Uterus (tissue), 4 donors: ENCODE measurements around the gene ABCB10. TPM values are rescaled to one million over a fixed set of nuclear protein-coding genes. Genes with fewer than 3 reads are reported as not detected.

Experiments used
- DNase-seq, 2 donors: peaks; one replicate each; pipeline ENCODE4 v3.0.0-alpha.2; 2019 to 2020
- H3K27ac ChIP-seq, 2 donors: fragments of 200-600 bp; sonication (generic); 1 replicate in 1 of 2; 2 replicates in 1 of 2; pipeline ENCODE4 v1.5.1; 2016 to 2018
- H3K27me3 ChIP-seq, 2 donors: fragments of 200-600 bp; sonication (generic); one replicate each; pipeline ENCODE4 v1.5.1; 2018 to 2019; ENCODE audit warnings: control low read depth in 1 of 2
- H3K36me3 ChIP-seq, 2 donors: fragments of 200-600 bp; sonication (generic); one replicate each; pipeline ENCODE4 v1.5.1; 2019; ENCODE audit warnings: control low read depth in 1 of 2
- H3K4me1 ChIP-seq, 2 donors: fragments of 200-600 bp; sonication (generic); one replicate each; pipeline ENCODE4 v1.5.1; 2018 to 2019; ENCODE audit warnings: control low read depth in 1 of 2
- H3K4me3 ChIP-seq, 2 donors: fragments of 200-600 bp; sonication (generic); 1 replicate in 1 of 2; 2 replicates in 1 of 2; pipeline ENCODE4 v1.5.1; 2018 to 2019; ENCODE audit warnings: mild to moderate bottlenecking in 1 of 2
- H3K9me3 ChIP-seq, 2 donors: fragments of 200-600 bp; sonication (generic); one replicate each; pipeline ENCODE4 v1.5.1; 2019; ENCODE audit warnings: control low read depth in 1 of 2
- CTCF ChIP-seq, 4 experiments: fragments of 200-600 bp in 2 of 4; fragments of 450-650 bp in 2 of 4; sonication (generic) in 2 of 4; IDR thresholded peaks; one replicate each; pipeline ENCODE4 v1.5.1; 2016 to 2019; ENCODE audit warnings: antibody characterized with exemption in 4 of 4, mild to moderate bottlenecking in 2 of 4, moderate library complexity in 1 of 4
- POLR2A ChIP-seq, 2 donors: fragments of 450-650 bp; IDR thresholded peaks; one replicate each; pipeline ENCODE4 v1.6.1; 2016; ENCODE audit warnings: antibody characterized with exemption in 2 of 2, mild to moderate bottlenecking in 1 of 2, moderate library complexity in 1 of 2
- intact Hi-C: fragments of 100-400 bp; cut with DNase I; formaldehyde crosslinking; loops from one replicate; pipeline ENCODE4 v1.15.1; 2023; ENCODE audit warnings: low total_unique reads
- total RNA-seq, 4 donors: library from RNA; depleted of rRNA in 3 of 4; stranded (reverse); fragments of >200 nt in 3 of 4; gene quantifications; one replicate each; pipeline versions ENCODE4 v1.1.0 to v1.2.4, GENCODE V29; 2014 to 2023
- donor health status: DM: yes; HTN: yes; CAD: no.

The ABCB10 gene
- total RNA-seq, 4 donors from 2014 or later: 4.7 to 26.8 (median 15.4) TPM

- H3K9me3 ChIP-seq: no peaks in the 10 kb centered on the region
- no peaks in the 10 kb centered on the region for H3K27me3 ChIP-seq
- intact Hi-C loops: no loop called here
- H3K4me1 ChIP-seq: peaks cover 0 to under 1% of the 10 kb centered on the region in 2 donors
- no peak for DNase-seq
- no peak overlapping the region for H3K27ac ChIP-seq
- TF ChIP-seq POLR2A (IDR thresholded peaks at IDR 0.05): no peak
- TF ChIP-seq CTCF (IDR thresholded peaks at IDR 0.05): no peak
- H3K4me3 ChIP-seq: no peak overlapping the region
- H3K36me3 ChIP-seq: no peaks in the 10 kb centered on the region
Observed at GRCh38 chr1:229550812-229551567, 7.5 kb downstream of the ABCB10 start.

GRCh38 chr1:229547542-229547941 is 11.0 kb downstream of the ABCB10 start:
- no peak for DNase-seq
- H3K27me3 ChIP-seq: no peaks in the 10 kb centered on the region
- intact Hi-C loops: no loop called here
- no peak overlapping the region for H3K4me3 ChIP-seq
- H3K4me1 ChIP-seq: no peaks in the 10 kb centered on the region
- H3K36me3 ChIP-seq: no peaks in the 10 kb centered on the region
- no peak for TF ChIP-seq CTCF (IDR thresholded peaks at IDR 0.05)
- no peak for TF ChIP-seq POLR2A (IDR thresholded peaks at IDR 0.05)
- no peak overlapping the region for H3K27ac ChIP-seq
- H3K9me3 ChIP-seq: no peaks in the 10 kb centered on the region

GRCh38 chr1:229544587-229544986 is 13.9 kb downstream of the ABCB10 start:
- no peaks in the 10 kb centered on the region for H3K36me3 ChIP-seq
- no peak overlapping the region for H3K4me3 ChIP-seq
- H3K9me3 ChIP-seq: no peaks in the 10 kb centered on the region
- DNase-seq: no peak
- H3K27ac ChIP-seq: no peak overlapping the region
- H3K4me1 ChIP-seq: no peaks in the 10 kb centered on the region
- intact Hi-C loops: no loop called here
- no peaks in the 10 kb centered on the region for H3K27me3 ChIP-seq
- TF ChIP-seq CTCF (IDR thresholded peaks at IDR 0.05): no peak
- no peak for TF ChIP-seq POLR2A (IDR thresholded peaks at IDR 0.05)

GRCh38 chr1:229539863-229540506 is 18.5 kb downstream of the ABCB10 start:
- no peak overlapping the region for H3K4me3 ChIP-seq
- intact Hi-C loops: no loop called here
- no peak for TF ChIP-seq CTCF (IDR thresholded peaks at IDR 0.05)
- TF ChIP-seq POLR2A (IDR thresholded peaks at IDR 0.05): no peak
- no peak overlapping the region for H3K27ac ChIP-seq
- no peaks in the 10 kb centered on the region for H3K36me3 ChIP-seq
- no peak for DNase-seq
- H3K4me1 ChIP-seq: no peaks in the 10 kb centered on the region
- no peaks in the 10 kb centered on the region for H3K27me3 ChIP-seq
- H3K9me3 ChIP-seq: no peaks in the 10 kb centered on the region

GRCh38 chr1:229538945-229539344 is 19.6 kb downstream of the ABCB10 start:
- no peaks in the 10 kb centered on the region for H3K27me3 ChIP-seq
- TF ChIP-seq POLR2A (IDR thresholded peaks at IDR 0.05): no peak
- no peak for TF ChIP-seq CTCF (IDR thresholded peaks at IDR 0.05)
- no peak overlapping the region for H3K27ac ChIP-seq
- intact Hi-C loops: no loop called here
- H3K36me3 ChIP-seq: no peaks in the 10 kb centered on the region
- H3K9me3 ChIP-seq: no peaks in the 10 kb centered on the region
- no peak for DNase-seq
- H3K4me1 ChIP-seq: no peaks in the 10 kb centered on the region
- no peak overlapping the region for H3K4me3 ChIP-seq
